ENCODE results near the gene SHQ1. TPM values are rescaled to one million over a fixed set of nuclear protein-coding genes. Genes with fewer than 3 reads are reported as not detected.

The SHQ1 gene
- total RNA-seq, result 46.1 and 48.5 TPM in 2 replicates

- H3K4me3 Mint-ChIP-seq, result peak within 1 kb of the TSS; percentile 99
- H3K27me3 Mint-ChIP-seq (ENCODE audit: insufficient read depth), result peaks cover 9% of the 10 kb centered on the region
- intact Hi-C loops (cut with micrococcal nuclease), result loop anchor here (1.0 to 10.0 kb wide), 9 partner anchors 25 to 1783 kb away; partner anchors contain the start of genes GXYLT2 and PPP4R2
- H3K36me3 Mint-ChIP-seq (ENCODE audit: low read depth), result peaks cover 18% of the 10 kb centered on the region
- peak; percentile 92 for DNase-seq (ENCODE audit: low spot score)
- H3K27ac Mint-ChIP-seq, result peak within 1 kb of the TSS; percentile 88
- peaks cover 62% of the 10 kb centered on the region for H3K4me1 Mint-ChIP-seq (ENCODE audit: low read depth)
- H3K9me3 Mint-ChIP-seq, result no peaks in the 10 kb centered on the region
These were observed at the start of gene SHQ1 for GRCh38 chr3:72847751-72848702. TSS of gene SHQ1 (minus strand) at chr3:72848445. CDS start at chr3:72848340, 105 bp downstream.

DNA sequence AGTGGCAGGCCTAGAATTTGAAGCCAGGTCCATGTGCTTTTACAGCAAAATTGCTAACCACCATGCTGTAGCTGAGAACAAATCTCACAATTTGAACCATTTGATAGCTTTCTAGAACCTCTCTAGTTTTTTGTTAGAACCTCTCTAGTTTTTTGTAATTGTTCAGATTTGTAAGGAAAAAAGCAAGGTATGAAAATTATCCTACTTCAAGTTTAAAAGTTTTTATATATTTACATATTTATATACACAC is 49.4 kb upstream of the SHQ1 start:
- Mint-ChIP-seq H3K27ac (no peak overlapping the region), H3K27me3 (ENCODE audit: insufficient read depth) (peaks cover 14% of the 10 kb centered on the region), H3K4me3 (no peak overlapping the region), H3K36me3 (ENCODE audit: low read depth) (no peaks in the 10 kb centered on the region), H3K9me3 (no peaks in the 10 kb centered on the region), H3K4me1 (ENCODE audit: low read depth) (no peaks in the 10 kb centered on the region)
- intact Hi-C loops (cut with micrococcal nuclease), result no loop called here
- no peak for DNase-seq (ENCODE audit: low spot score)

DNA sequence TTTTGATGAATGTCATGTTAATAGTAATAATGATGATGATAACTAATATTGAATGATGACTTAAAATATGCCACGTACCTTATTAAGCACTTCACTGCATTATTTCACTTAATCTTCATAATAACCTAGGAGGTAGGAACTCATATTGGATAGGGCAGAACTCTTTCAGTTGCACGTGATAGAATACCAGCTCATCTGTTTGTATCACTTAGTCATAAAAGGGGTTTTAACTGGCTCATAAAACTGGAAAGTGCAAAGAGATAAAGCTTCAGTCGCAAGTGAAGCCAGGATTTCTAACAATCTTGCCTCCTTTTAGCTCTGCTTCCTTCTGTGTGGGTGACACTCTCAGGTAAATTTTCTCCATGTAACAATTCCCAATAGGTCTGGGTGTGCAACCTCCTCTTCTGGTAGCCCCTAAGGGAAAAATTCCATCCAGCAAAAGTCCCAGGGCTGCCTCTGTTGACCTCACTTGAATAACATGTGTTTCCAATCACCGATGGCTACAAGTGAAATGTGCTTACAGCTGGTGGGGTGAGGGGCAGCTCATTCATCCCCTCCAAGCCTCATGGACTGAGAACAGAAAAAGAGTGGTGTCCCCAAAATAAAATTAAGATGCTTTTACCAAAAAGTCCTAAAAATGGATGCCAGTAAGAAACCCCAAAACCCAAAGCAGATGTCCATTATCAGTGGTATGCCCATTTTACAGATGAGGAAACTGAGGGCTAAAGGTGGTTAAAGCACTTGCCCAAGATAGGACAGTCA is 48.9 kb upstream of the SHQ1 start:
- H3K9me3 Mint-ChIP-seq, result no peaks in the 10 kb centered on the region
- no peaks in the 10 kb centered on the region for H3K4me1 Mint-ChIP-seq (ENCODE audit: low read depth)
- intact Hi-C loops (cut with micrococcal nuclease), result no loop called here
- no peak overlapping the region for H3K4me3 Mint-ChIP-seq
- H3K27me3 Mint-ChIP-seq (ENCODE audit: insufficient read depth), result peaks cover 16% of the 10 kb centered on the region
- H3K36me3 Mint-ChIP-seq (ENCODE audit: low read depth), result no peaks in the 10 kb centered on the region
- H3K27ac Mint-ChIP-seq, result no peak overlapping the region
- no peak for DNase-seq (ENCODE audit: low spot score)

GRCh38 chr3:72894976-72895552 is 46.8 kb upstream of the SHQ1 start:
- H3K4me3 Mint-ChIP-seq, result no peak overlapping the region
- DNase-seq (ENCODE audit: low spot score), result no peak
- no peaks in the 10 kb centered on the region for H3K36me3 Mint-ChIP-seq (ENCODE audit: low read depth)
- no peaks in the 10 kb centered on the region for H3K9me3 Mint-ChIP-seq
- no peak overlapping the region for H3K27ac Mint-ChIP-seq
- no peaks in the 10 kb centered on the region for H3K4me1 Mint-ChIP-seq (ENCODE audit: low read depth)
- peaks cover 33% of the 10 kb centered on the region for H3K27me3 Mint-ChIP-seq (ENCODE audit: insufficient read depth)
- intact Hi-C loops (cut with micrococcal nuclease), result no loop called here

DNA sequence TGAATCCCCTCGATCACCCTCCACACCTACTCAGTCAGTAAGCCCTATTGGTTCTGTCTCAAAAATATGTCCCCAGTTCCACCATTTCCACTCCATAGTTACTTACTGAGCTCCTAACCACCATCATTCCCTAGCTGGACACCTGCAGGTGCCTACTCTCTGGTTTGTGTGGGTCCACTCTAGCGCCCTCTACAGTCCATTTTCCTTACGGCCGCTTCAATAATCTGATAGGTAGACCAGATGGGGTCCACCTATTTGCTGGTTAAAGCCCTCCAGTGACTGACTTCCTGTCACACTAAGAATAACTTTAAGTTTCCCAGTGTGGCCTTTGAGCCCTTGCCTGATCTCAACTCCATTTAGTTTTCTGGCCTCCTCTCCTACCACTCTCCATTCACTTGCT is 44.6 kb upstream of the SHQ1 start:
- Mint-ChIP-seq H3K4me1 (ENCODE audit: low read depth) (no peaks in the 10 kb centered on the region), H3K27ac (no peak overlapping the region), H3K36me3 (ENCODE audit: low read depth) (no peaks in the 10 kb centered on the region), H3K9me3 (no peaks in the 10 kb centered on the region), H3K4me3 (no peak overlapping the region), H3K27me3 (ENCODE audit: insufficient read depth) (peaks cover 42% of the 10 kb centered on the region)
- no peak for DNase-seq (ENCODE audit: low spot score)
- intact Hi-C loops (cut with micrococcal nuclease), result no loop called here

GRCh38 chr3:72892081-72892775 is 44.0 kb upstream of the SHQ1 start:
- no peak overlapping the region for H3K4me3 Mint-ChIP-seq
- H3K9me3 Mint-ChIP-seq, result no peaks in the 10 kb centered on the region
- H3K27me3 Mint-ChIP-seq (ENCODE audit: insufficient read depth), result peaks cover 45% of the 10 kb centered on the region
- no peak for DNase-seq (ENCODE audit: low spot score)
- intact Hi-C loops (cut with micrococcal nuclease), result no loop called here
- H3K27ac Mint-ChIP-seq, result no peak overlapping the region
- H3K36me3 Mint-ChIP-seq (ENCODE audit: low read depth), result no peaks in the 10 kb centered on the region
- peaks cover 5% of the 10 kb centered on the region for H3K4me1 Mint-ChIP-seq (ENCODE audit: low read depth)

DNA sequence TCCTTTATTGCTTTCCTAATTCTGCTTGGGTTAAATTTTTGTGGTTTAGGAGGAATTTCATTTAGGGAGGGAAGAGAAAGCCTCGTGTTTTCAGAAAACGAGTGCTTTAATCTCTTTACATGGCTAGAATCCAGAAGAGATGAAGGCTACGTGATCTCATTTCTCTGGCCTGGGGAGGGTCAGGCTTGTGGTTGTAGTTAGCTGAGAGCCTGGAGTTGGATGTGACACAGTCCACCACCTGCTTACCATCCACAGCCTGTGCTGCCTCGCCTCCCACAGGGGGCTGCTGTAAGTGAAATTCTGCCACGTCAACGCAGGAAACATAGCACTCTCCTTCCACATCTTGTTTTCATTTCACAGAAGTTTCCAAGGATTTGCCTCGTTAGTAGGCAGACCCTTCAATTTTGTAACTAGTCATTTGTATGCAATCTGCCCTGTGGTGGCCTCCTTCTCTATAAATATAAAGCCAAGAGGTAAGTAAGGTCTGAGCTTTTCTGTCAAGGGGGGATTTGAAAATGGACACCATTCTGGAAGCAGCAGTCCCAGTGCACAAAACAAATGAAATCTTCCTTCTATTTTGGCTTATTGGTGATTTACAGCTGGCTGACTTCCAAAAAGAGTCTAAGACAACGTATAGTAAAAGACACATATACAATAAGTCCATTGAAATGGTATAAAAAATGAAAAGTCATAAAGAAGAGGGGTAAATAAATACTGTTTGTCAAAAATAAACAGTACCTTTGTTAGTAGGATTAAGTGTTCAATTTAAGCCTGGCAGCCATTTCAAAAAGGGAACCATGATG is 43.0 kb upstream of the SHQ1 start:
- DNase-seq (ENCODE audit: low spot score), result no peak
- H3K27me3 Mint-ChIP-seq (ENCODE audit: insufficient read depth), result peaks cover 53% of the 10 kb centered on the region
- intact Hi-C loops (cut with micrococcal nuclease), result no loop called here
- no peak overlapping the region for H3K4me3 Mint-ChIP-seq
- no peaks in the 10 kb centered on the region for H3K9me3 Mint-ChIP-seq
- H3K4me1 Mint-ChIP-seq (ENCODE audit: low read depth), result peaks cover 10% of the 10 kb centered on the region
- H3K27ac Mint-ChIP-seq, result no peak overlapping the region
- H3K36me3 Mint-ChIP-seq (ENCODE audit: low read depth), result no peaks in the 10 kb centered on the region

DNA sequence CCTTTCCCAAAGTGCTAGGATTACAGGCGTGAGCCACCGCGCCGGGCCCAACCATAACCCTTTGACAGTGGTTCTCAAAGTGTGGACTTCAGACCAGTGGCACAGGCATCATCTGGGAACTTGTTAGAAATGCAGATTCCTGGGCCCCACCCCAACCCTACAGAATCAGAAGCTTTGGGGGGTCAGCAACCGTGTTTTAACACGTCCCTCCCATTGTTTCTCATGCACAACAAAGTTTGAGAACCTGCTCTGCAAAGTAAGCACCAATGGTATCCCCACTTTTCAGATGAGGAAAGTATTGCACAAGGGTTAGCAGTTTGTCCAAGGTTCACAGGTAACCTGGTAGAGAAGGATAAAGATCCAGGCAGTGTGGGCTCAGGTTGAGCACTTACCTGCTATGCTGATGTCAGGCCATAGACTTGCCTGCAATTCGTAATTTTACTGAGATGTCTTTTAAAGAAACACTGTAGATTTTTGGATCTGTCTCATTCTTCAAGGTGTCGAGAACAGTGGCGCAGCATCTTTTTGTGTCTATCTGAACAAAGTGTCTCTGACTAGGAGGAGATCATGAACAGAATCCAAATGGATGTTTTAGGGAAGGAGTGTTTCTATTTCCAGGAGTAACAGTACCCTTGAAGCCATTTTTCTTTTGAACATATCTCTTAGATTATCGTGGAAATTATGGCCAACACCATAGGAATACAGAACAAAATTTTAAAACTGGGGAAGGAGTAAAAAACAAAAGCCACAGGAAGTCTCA is 42.1 kb upstream of the SHQ1 start:
- intact Hi-C loops (cut with micrococcal nuclease), result no loop called here
- H3K36me3 Mint-ChIP-seq (ENCODE audit: low read depth), result no peaks in the 10 kb centered on the region
- DNase-seq (ENCODE audit: low spot score), result no peak
- no peak overlapping the region for H3K4me3 Mint-ChIP-seq
- no peaks in the 10 kb centered on the region for H3K9me3 Mint-ChIP-seq
- peaks cover 59% of the 10 kb centered on the region for H3K27me3 Mint-ChIP-seq (ENCODE audit: insufficient read depth)
- peaks cover 10% of the 10 kb centered on the region for H3K4me1 Mint-ChIP-seq (ENCODE audit: low read depth)
- no peak overlapping the region for H3K27ac Mint-ChIP-seq

DNA sequence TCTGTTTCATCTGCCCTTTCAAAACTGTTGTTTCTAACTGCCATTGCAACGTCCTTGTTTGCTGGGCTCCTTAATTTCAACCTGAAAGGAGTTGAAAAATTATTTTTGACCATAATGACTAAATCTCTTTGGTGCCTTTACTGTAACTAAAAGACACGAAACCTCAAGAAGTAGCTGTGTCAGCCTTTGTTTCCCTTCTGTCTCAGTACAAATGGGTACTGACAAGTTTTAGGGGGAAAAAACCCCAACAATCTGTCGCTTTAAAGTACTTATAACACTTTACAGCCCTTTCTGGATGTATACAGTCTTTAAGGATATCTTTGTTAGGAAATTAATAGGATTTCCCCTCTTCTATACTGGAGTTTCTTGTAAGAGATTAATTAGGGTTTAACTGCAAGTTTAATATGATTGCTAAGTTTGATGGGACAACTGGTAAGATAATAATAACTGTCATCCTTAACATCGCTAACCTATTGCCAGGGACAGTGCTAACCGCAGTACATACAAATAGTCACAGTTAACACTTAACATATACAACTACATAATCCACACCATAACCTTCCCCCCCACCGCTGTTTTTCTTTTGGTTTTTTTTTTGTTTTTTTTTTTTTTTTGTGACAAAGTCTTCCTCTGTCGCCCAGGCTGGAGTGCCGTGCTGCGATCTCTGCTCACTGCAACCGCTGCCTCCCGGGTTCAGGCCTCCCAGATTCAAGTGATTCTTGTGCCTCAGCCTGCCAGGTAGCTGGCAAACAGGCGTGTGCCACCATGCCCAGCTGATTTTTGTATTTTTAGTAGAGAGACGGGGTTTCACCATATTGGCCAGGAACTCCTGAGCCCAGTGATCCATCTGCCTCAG is 41.3 kb upstream of the SHQ1 start:
- intact Hi-C loops (cut with micrococcal nuclease), result loop anchor here (2.0 kb wide), 1 partner anchor 41 kb away; the partner anchor contains the start of gene SHQ1
- Mint-ChIP-seq H3K27ac (no peak overlapping the region), H3K36me3 (ENCODE audit: low read depth) (no peaks in the 10 kb centered on the region), H3K9me3 (no peaks in the 10 kb centered on the region), H3K4me3 (no peak overlapping the region), H3K27me3 (ENCODE audit: insufficient read depth) (peaks cover 62% of the 10 kb centered on the region), H3K4me1 (ENCODE audit: low read depth) (peaks cover 10% of the 10 kb centered on the region)
- no peak for DNase-seq (ENCODE audit: low spot score)

DNA sequence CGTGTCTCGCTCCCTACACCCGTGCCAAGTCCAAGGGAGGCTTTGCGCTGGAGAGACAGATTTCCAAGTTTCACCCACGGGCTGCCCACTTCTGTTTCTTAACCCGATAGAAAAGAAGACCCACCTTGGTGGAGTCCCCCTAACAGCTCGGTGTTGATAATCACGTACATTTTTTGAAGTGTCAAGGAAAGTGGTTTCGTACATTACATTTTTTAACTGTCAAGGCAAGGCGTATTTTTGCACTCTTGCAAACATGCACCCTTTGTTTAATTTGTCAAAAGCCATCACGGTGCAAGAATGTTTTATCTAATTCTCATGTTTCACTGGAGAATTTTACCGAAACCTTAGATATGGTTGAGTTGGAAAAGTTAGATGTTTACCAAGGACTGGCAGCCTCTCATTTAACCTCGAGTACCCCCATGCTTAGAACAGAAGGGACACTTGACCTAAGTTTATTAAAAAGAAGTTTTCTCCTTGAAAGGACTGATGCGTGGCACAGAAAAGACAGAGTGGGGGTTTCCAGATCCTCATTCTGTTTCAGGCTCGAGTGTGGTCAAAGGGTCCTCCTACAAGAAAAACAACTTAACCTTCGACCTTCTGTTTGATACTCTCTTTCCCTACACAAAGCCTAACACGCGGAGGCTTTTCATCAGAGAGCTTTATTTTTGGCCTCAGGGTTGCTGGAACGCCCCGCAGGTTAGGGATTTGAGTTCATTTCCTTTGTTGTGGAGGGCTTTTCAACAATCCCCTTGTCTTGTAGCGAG is 40.5 kb upstream of the SHQ1 start:
- no peak overlapping the region for H3K27ac Mint-ChIP-seq
- H3K9me3 Mint-ChIP-seq, result no peaks in the 10 kb centered on the region
- no peak for DNase-seq (ENCODE audit: low spot score)
- H3K4me3 Mint-ChIP-seq, result peak overlapping the region; percentile 54
- H3K27me3 Mint-ChIP-seq (ENCODE audit: insufficient read depth), result peaks cover 62% of the 10 kb centered on the region
- intact Hi-C loops (cut with micrococcal nuclease), result loop anchor here (2.0 kb wide), 1 partner anchor 40 kb away; the partner anchor contains the start of gene SHQ1
- H3K36me3 Mint-ChIP-seq (ENCODE audit: low read depth), result no peaks in the 10 kb centered on the region
- peaks cover 10% of the 10 kb centered on the region for H3K4me1 Mint-ChIP-seq (ENCODE audit: low read depth)
